Measurements from ENCODE around the gene ATF6. TPM values are rescaled to one million over a fixed set of nuclear protein-coding genes. Genes with fewer than 3 reads are reported as not detected.
"Not testable (repeated sequence)": the region's sequence is repeated elsewhere in the genome, so short reads cannot be mapped to it uniquely, and the experiment has no call there.

ATF6 gene
- total and polyA plus RNA-seq, 2 donors: 13.0 to 39.4 TPM

GRCh38 chr1:161743231-161743630, 22.9 kb upstream of the ATF6 start:
- 75% methylated on average over 9 of the region's 9 CpGs for WGBS
- H3K4me1 ChIP-seq (ENCODE audit: insufficient read depth): no peaks in the 10 kb centered on the region
- no peak overlapping the region for H3K4me3 ChIP-seq (ENCODE audit: low read depth, low read length)
- H3K27ac ChIP-seq (ENCODE audit: low read depth): no peak overlapping the region
- DNase-seq (ENCODE audit: extremely low spot score): no peak
- no peaks in the 10 kb centered on the region for H3K36me3 ChIP-seq (ENCODE audit: insufficient read depth)

- WGBS: 53% methylated on average over 6 of the region's 6 CpGs
- Histone ChIP-seq H3K4me3 (ENCODE audit: low read depth, low read length) (no peak overlapping the region), H3K4me1 (ENCODE audit: insufficient read depth) (no peaks in the 10 kb centered on the region), H3K36me3 (ENCODE audit: insufficient read depth) (no peaks in the 10 kb centered on the region), H3K27ac (ENCODE audit: low read depth) (no peak overlapping the region)
- DNase-seq (ENCODE audit: extremely low spot score): no peak
Measured at GRCh38 chr1:161747801-161748200, 18.3 kb upstream of the ATF6 start.

DNA sequence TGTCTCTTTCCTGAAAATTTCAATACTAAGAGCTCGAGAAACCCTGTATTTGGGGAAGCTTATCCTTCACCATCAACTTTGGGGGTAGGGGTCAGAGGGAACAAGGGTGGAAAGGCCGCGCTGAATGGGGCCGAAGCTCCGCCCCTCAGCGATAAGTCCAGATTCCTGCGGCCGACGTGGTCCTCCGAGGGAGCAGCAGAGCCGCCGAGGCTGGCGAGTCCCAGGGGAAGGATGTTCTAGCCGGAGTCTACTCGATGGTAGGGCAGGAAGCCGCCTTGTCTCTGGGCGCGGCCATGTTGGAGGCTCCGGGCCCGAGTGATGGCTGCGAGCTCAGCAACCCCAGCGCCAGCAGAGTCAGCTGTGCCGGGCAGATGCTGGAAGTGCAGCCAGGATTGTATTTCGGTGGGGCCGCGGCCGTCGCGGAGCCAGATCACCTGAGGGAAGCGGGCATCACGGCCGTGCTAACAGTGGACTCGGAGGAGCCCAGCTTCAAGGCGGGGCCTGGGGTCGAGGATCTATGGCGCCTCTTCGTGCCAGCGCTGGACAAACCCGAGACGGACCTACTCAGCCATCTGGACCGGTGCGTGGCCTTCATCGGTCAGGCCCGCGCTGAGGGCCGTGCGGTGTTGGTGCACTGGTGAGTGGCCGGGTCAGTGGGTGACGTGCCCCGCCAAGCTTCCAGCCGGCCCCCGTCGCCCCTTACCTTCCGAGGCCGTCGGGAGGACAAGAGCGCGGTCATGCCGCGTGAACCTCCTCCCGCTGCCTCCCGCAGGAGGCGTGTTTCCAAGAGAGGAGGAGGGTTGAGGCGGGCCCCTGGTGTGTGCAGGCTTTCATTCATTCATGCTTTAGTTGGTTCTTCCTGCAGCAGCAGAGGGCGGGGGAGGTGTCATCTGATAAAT, 16.4 kb upstream of the ATF6 start, which contains the start of gene DUSP12:
Gene DUSP12, plus strand, starts transcription at position 278 of the 899 bp plus-strand sequence. Its CDS starts 16 bp downstream, at position 294.
- H3K36me3 ChIP-seq (ENCODE audit: insufficient read depth): no peaks in the 10 kb centered on the region
- no peaks in the 10 kb centered on the region for H3K4me1 ChIP-seq (ENCODE audit: insufficient read depth)
- peak; percentile 86 for DNase-seq (ENCODE audit: extremely low spot score)
- peak within 1 kb of the TSS; percentile 77 for H3K27ac ChIP-seq (ENCODE audit: low read depth)
- under 1% methylated on average over 65 of the region's 65 CpGs for WGBS
- peak within 1 kb of the TSS; percentile 81 for H3K4me3 ChIP-seq (ENCODE audit: low read depth, low read length)

DNA sequence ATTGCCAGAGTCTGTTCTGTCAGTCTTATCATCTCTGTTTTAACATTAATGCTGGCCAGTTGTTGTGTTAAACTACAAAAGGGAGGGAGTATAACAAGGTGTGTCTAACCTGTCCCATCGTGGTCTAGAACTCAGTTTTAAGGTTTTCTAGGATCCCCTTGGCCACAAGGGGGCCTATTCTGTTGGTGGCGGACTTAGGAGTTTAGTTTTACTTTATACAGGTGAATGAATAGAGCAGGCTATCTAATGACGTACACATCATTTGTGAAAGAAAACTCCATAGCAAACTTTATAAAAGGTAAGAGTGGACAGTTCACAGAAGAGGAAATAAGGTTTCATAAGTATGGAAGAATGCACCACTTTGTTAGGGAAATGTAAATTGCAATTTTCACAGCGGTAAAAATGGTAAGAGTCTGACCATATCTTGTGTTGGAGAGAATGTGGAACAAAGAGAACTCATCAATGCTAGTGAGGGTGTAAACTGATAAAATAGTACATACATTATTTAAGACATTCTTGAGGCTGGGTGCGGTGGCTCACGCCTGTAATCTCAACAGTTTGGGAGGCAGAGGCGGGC, 2.5 kb upstream of the ATF6 start:
- H3K4me1 ChIP-seq (ENCODE audit: insufficient read depth): no peaks in the 10 kb centered on the region
- H3K4me3 ChIP-seq (ENCODE audit: low read depth, low read length): no peak overlapping the region
- no peak for DNase-seq (ENCODE audit: extremely low spot score)
- no peaks in the 10 kb centered on the region for H3K36me3 ChIP-seq (ENCODE audit: insufficient read depth)
- H3K27ac ChIP-seq (ENCODE audit: low read depth): no peak overlapping the region
- WGBS: 75% methylated on average over 7 of the region's 7 CpGs

- Histone ChIP-seq H3K36me3 (ENCODE audit: insufficient read depth) (no peaks in the 10 kb centered on the region), H3K4me1 (ENCODE audit: insufficient read depth) (no peaks in the 10 kb centered on the region), H3K4me3 (ENCODE audit: low read depth, low read length) (no peak overlapping the region), H3K27ac (ENCODE audit: low read depth) (no peak overlapping the region)
- no peak for DNase-seq (ENCODE audit: extremely low spot score)
- WGBS: 94% methylated on average over 5 of the region's 5 CpGs
Measured at GRCh38 chr1:161768461-161768860, 2.3 kb downstream of the ATF6 start.

- Histone ChIP-seq H3K4me3 (ENCODE audit: low read depth, low read length) (no peak overlapping the region), H3K4me1 (ENCODE audit: insufficient read depth) (no peaks in the 10 kb centered on the region), H3K36me3 (ENCODE audit: insufficient read depth) (no peaks in the 10 kb centered on the region), H3K27ac (ENCODE audit: low read depth) (no peak overlapping the region)
- no peak for DNase-seq (ENCODE audit: extremely low spot score)
Measured at GRCh38 chr1:161768986-161769672, 3.0 kb downstream of the ATF6 start.

DNA sequence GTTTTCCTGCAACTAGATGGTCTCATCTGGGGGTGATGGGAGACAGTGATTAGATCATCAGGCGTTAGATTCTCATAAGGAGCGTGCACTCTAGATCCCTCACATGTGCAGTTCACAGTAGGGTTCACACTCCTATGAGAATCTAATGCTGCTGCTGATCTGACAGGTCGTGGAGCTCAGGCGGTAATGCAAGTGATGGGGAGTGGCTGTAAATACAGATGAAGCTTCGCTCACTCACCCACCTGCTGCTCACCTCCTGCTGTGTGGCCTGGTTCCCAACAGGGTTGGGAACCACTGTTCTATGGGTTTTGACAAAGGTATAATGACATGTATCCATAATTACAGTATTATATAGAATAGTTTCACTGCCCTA, 3.5 kb downstream of the ATF6 start:
- not testable (repeated sequence) for H3K4me3 ChIP-seq (ENCODE audit: low read depth, low read length); H3K27ac ChIP-seq (ENCODE audit: low read depth); H3K36me3 ChIP-seq (ENCODE audit: insufficient read depth); DNase-seq (ENCODE audit: extremely low spot score); H3K4me1 ChIP-seq (ENCODE audit: insufficient read depth)
- 88% methylated on average over 5 of the region's 5 CpGs for WGBS

DNA sequence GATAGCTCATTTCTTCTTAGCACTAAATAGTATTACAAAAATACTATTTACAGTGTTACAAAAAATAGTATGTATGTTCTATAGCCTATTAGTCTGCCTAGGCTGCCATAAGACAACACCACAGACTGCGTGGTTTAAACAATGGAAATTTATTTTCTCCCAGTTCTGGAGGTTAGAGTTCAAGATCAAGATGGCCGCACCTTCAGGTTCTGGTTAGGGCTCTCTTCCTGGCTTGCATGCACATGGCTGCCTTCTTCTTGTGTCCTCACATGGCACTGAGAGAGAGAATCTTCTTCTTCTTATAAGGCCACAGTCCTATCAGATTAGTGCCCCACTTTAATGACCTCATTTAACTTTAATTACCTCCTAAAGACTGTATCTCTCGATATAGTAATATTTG, 4.1 kb downstream of the ATF6 start:
- no peak for DNase-seq (ENCODE audit: extremely low spot score)

GRCh38 chr1:161771161-161771560, 5.0 kb downstream of the ATF6 start:
- Histone ChIP-seq H3K4me1 (ENCODE audit: insufficient read depth) (no peaks in the 10 kb centered on the region), H3K36me3 (ENCODE audit: insufficient read depth) (no peaks in the 10 kb centered on the region), H3K27ac (ENCODE audit: low read depth) (no peak overlapping the region), H3K4me3 (ENCODE audit: low read depth, low read length) (no peak overlapping the region)
- 77% methylated on average over 5 of the region's 5 CpGs for WGBS
- no peak for DNase-seq (ENCODE audit: extremely low spot score)

More for the DNA sequence above, 4.1 kb downstream of the ATF6 start:
- H3K4me1 ChIP-seq (ENCODE audit: insufficient read depth): no peaks in the 10 kb centered on the region
- 97% methylated on average over 3 of the region's 3 CpGs for WGBS
- H3K27ac ChIP-seq (ENCODE audit: low read depth): no peak overlapping the region
- no peak overlapping the region for H3K4me3 ChIP-seq (ENCODE audit: low read depth, low read length)
- no peaks in the 10 kb centered on the region for H3K36me3 ChIP-seq (ENCODE audit: insufficient read depth)

- no peak overlapping the region for H3K4me3 ChIP-seq (ENCODE audit: low read depth, low read length)
- WGBS: 77% methylated on average over 2 of the region's 2 CpGs
- no peaks in the 10 kb centered on the region for H3K36me3 ChIP-seq (ENCODE audit: insufficient read depth)
- DNase-seq (ENCODE audit: extremely low spot score): no peak
- no peaks in the 10 kb centered on the region for H3K4me1 ChIP-seq (ENCODE audit: insufficient read depth)
- peak overlapping the region; percentile 23 for H3K27ac ChIP-seq (ENCODE audit: low read depth)
Measured at GRCh38 chr1:161771973-161772372, 5.9 kb downstream of the ATF6 start.

DNA sequence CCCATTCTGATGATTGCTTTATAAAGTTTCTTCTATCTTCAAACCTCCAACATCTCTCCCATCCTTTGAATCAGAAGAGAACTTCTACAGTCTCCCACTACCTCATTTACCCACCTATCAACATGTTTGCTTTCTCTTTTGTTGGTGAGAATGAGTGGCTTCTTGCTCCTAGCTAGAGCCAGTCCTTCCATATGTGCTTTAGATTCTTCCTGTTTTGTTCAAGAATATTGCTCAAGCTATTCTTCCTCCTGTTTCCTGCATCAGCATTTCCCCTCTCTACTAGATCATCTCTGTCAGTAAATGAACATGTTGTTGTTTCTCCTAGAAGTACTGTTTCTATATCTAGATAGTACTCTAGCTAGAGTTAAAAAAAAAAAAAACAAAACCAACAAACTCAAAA, 6.3 kb downstream of the ATF6 start:
- Histone ChIP-seq H3K4me3 (ENCODE audit: low read depth, low read length) (no peak overlapping the region), H3K27ac (ENCODE audit: low read depth) (peak overlapping the region; percentile 23), H3K36me3 (ENCODE audit: insufficient read depth) (no peaks in the 10 kb centered on the region), H3K4me1 (ENCODE audit: insufficient read depth) (no peaks in the 10 kb centered on the region)
- no peak for DNase-seq (ENCODE audit: extremely low spot score)

GRCh38 chr1:161773791-161774190, 7.7 kb downstream of the ATF6 start:
- WGBS: 55% methylated on average over 4 of the region's 4 CpGs

DNA sequence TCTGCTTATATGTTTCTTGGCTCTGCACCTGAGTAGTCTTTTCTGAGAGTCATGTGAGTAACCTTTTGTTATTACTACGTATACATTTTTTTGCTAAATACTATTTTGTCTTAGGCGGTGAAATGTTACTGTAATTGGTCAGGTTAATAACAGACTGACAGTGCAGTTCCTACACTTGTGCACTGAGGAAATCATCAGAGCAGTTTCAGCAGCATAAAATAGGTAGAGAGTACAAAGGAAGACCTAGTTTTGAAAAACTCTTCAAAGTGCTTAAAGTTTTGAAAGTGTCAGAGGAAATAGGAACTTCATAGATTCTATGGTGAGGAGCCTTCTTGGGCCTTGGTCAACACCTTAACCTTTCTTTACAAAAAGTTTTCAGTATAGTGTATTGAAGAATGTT, 11.1 kb downstream of the ATF6 start:
- no peak overlapping the region for H3K4me3 ChIP-seq (ENCODE audit: low read depth, low read length)
- 94% methylated on average over 2 of the region's 2 CpGs for WGBS

More at GRCh38 chr1:161773791-161774190, 7.7 kb downstream of the ATF6 start:
- Histone ChIP-seq H3K27ac (ENCODE audit: low read depth) (no peak overlapping the region), H3K36me3 (ENCODE audit: insufficient read depth) (no peaks in the 10 kb centered on the region), H3K4me1 (ENCODE audit: insufficient read depth) (no peaks in the 10 kb centered on the region), H3K4me3 (ENCODE audit: low read depth, low read length) (no peak overlapping the region)
- DNase-seq (ENCODE audit: extremely low spot score): no peak

DNA sequence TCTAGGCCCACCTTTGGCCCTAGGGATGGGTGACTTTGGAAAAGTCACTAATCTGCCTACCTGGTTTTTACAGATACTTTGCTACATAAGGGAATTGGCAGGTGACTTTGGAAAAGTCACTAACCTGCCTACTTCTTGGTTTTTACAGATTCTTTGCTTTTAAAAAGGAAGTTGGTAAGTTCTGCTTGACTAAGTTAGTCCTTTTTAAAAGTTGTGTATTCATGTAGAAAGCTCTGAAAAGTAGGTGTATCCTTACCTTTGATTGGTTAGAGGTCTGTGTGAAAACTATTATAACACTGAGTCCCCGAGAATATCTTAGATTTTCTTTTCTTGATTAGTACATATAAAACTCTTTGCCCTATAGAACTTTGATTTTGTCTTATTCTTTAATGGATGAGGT, 12.4 kb downstream of the ATF6 start:
- 92% methylated on average over 1 of the region's 1 CpG for WGBS
- Histone ChIP-seq H3K4me1 (ENCODE audit: insufficient read depth) (no peaks in the 10 kb centered on the region), H3K27ac (ENCODE audit: low read depth) (no peak overlapping the region), H3K4me3 (ENCODE audit: low read depth, low read length) (no peak overlapping the region), H3K36me3 (ENCODE audit: insufficient read depth) (peaks cover 5% of the 10 kb centered on the region)
- no peak for DNase-seq (ENCODE audit: extremely low spot score)

More for the DNA sequence above, 11.1 kb downstream of the ATF6 start:
- Histone ChIP-seq H3K4me1 (ENCODE audit: insufficient read depth) (no peaks in the 10 kb centered on the region), H3K27ac (ENCODE audit: low read depth) (no peak overlapping the region), H3K36me3 (ENCODE audit: insufficient read depth) (no peaks in the 10 kb centered on the region)
- no peak for DNase-seq (ENCODE audit: extremely low spot score)

Data from urinary bladder (tissue), 4 donors.